WI38 (cell line): ENCODE data around the gene SLC26A1.

ENCODE experiments used
- H3K4me3 ChIP-seq: 2 replicates; pipeline ENCODE4 v1.5.1; 2011; ENCODE audit warnings: low read depth, mild to moderate bottlenecking, control low read depth, low read length
- CTCF ChIP-seq: IDR thresholded peaks from 2 replicates; pipeline ENCODE4 v1.5.1; 2012; ENCODE audit warnings: low read depth, mild to moderate bottlenecking, control low read depth, low read length

The SLC26A1 gene

GRCh38 chr4:996030-996996 lies 3.1 kb upstream of the SLC26A1 start:
- H3K4me3 ChIP-seq = no peak overlapping the region
- no peak for TF ChIP-seq CTCF

GRCh38 chr4:995311-996026 lies 2.3 kb upstream of the SLC26A1 start:
- no peak for TF ChIP-seq CTCF

GRCh38 chr4:992297-993110 lies 700 bp downstream of the SLC26A1 start:
- H3K4me3 ChIP-seq = no peak overlapping the region
- TF ChIP-seq CTCF = no peak

More at GRCh38 chr4:995311-996026, 2.3 kb upstream of the SLC26A1 start:
- no peak overlapping the region for H3K4me3 ChIP-seq

GRCh38 chr4:991451-992296 lies 1.5 kb downstream of the SLC26A1 start:
- H3K4me3 ChIP-seq = no peak overlapping the region
- TF ChIP-seq CTCF = no peak

- no peak for TF ChIP-seq CTCF
- no peak overlapping the region for H3K4me3 ChIP-seq
These were observed 2.3 kb downstream of the SLC26A1 start for GRCh38 chr4:990746-991367.

- no peak for TF ChIP-seq CTCF
These were observed 3.3 kb downstream of the SLC26A1 start for GRCh38 chr4:989722-990471.

More at GRCh38 chr4:989722-990471, 3.3 kb downstream of the SLC26A1 start:
- H3K4me3 ChIP-seq = no peak overlapping the region
